Natural killer cell treated with Interleukin-12 subunit alpha and Interleukin-12 subunit beta and Interleukin-15 and Interleukin-18, amount 100 ng/mL, for 72 hours (primary cell): ENCODE data around the gene MBD3. TPM values are rescaled to one million over a fixed set of nuclear protein-coding genes. Genes with fewer than 3 reads are reported as not detected.

ENCODE experiments used
- ATAC-seq, 2 donors: fragments of 150-1000 bp; cut with Tn5 transposase in 1 of 2; sonication (Bioruptor Pico), chemical (Tn5 transposase) in 1 of 2; 2 replicates each; pipeline ENCODE4 v1.10.0; 2021
- DNase-seq: peaks from one replicate; pipeline ENCODE4 v3.0.0; 2022; ENCODE audit warnings: low spot score
- H3K27ac Mint-ChIP-seq, 2 donors: 1 replicate in 1 of 2; 2 replicates in 1 of 2; pipeline ENCODE4 v1.8.0; 2022; ENCODE audit warnings: mixed read lengths in 2 of 2, mild to moderate bottlenecking in 1 of 2, moderate library complexity in 1 of 2
- H3K27me3 Mint-ChIP-seq, 2 donors: 1 replicate in 1 of 2; 2 replicates in 1 of 2; pipeline ENCODE4 v1.8.0; 2022; ENCODE audit warnings: mixed read lengths in 2 of 2
- H3K36me3 Mint-ChIP-seq: one replicate; pipeline ENCODE4 v1.8.0; 2022; ENCODE audit warnings: mixed read lengths
- H3K4me1 Mint-ChIP-seq, 2 donors: 1 replicate in 1 of 2; 2 replicates in 1 of 2; pipeline ENCODE4 v1.8.0; 2022; ENCODE audit warnings: low read depth in 2 of 2, mixed read lengths in 2 of 2, mild to moderate bottlenecking in 1 of 2
- H3K4me3 Mint-ChIP-seq: one replicate; pipeline ENCODE4 v1.8.0; 2022; ENCODE audit warnings: mixed read lengths
- H3K9me3 Mint-ChIP-seq: 2 replicates; pipeline ENCODE4 v1.8.0; 2022; ENCODE audit warnings: mixed read lengths
- total RNA-seq, 2 donors: library from RNA; stranded (reverse); gene quantifications; one replicate each; pipeline ENCODE4 v1.2.3, GENCODE V29; 2022

The MBD3 gene
- total RNA-seq, 2 donors from 2014 or later, result 92.5 to 233 TPM

DNA sequence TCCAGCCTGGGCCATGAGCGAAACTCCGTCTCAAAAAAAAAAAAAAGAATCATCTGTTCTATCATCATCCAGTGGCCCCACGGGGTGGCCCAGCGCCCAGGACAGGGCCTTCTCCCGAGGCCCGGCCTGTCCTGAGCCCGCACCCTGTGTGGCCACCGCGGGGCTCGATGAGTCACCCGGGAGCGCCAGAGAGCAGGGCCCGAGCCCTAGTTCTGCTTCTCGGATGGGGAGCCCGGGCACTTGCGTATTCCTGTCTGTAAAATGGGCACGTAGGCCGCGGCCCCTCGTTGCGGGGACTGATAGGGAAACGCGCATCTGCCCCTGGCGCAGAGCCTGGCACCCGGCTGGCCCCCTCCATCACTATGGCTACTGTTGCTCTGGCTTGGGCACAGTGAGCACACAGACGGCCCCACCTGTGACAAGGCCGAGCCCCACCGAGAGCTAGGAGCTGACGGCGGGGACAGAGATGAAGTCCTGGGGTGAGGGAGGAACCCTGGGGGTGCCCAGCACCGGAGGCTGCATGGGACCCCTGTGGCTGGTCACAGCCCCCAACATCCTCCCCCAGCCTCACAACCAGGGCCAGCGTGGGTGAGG lies 33.8 kb upstream of the MBD3 start:
- no peak for ATAC-seq
- Mint-ChIP-seq H3K9me3 (no peaks in the 10 kb centered on the region), H3K36me3 (no peaks in the 10 kb centered on the region), H3K27ac (no peak overlapping the region), H3K4me1 (peaks cover 0 to 5% of the 10 kb centered on the region in 2 donors), H3K27me3 (no peaks in the 10 kb centered on the region), H3K4me3 (no peak overlapping the region)
- no peak for DNase-seq

DNA sequence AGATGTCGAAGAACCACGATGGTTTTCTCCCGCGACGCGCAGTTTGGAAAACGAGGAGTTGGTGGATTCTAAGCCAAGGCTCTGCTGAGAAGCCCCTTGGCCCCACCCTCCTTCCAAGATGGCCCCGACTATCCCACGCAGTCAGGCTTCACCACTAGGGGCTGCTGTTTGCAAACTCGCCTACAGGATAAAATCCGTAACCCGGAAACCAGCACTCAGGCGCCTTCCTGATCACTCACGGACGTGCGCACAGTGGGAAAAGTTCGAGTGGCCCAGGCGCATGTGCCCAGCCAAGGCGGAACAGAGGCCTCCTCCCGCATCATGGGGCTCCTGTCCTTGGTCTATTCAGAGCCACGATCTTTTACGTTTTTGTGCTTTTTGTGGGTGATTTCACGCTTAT lies 31.8 kb upstream of the MBD3 start:
- H3K4me3 Mint-ChIP-seq, result no peak overlapping the region
- peak; percentile 43 to 59 for ATAC-seq

DNA sequence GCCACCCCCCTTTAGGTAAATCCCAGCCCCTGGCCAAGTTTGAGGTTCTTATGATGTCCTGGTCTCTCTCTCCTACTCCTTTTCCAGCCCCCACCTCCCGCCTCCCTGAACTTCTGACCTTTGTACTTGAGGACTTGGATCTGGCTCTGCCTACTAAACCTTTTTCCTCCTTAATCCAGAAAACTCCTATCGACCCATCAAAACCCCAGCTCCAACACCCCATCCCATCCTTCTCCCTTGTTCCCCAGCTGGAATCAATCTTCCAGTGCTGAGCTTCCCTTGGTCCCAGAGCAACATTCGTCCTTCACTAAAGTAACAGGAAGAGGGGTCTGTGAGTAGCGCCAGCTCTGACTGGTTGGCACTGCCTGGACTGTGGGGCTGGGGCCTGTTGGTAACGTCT lies 29.9 kb upstream of the MBD3 start:
- Mint-ChIP-seq H3K4me3 (no peak overlapping the region), H3K36me3 (no peaks in the 10 kb centered on the region), H3K27me3 (no peaks in the 10 kb centered on the region), H3K9me3 (no peaks in the 10 kb centered on the region), H3K27ac (no peak overlapping the region), H3K4me1 (peaks cover 0 to 12% of the 10 kb centered on the region in 2 donors)
- ATAC-seq, result no peak
- no peak for DNase-seq

More for the DNA sequence above, 31.8 kb upstream of the MBD3 start:
- Mint-ChIP-seq H3K9me3 (no peaks in the 10 kb centered on the region), H3K36me3 (no peaks in the 10 kb centered on the region), H3K27me3 (no peaks in the 10 kb centered on the region), H3K4me1 (peaks cover 0 to 5% of the 10 kb centered on the region in 2 donors), H3K27ac (no peak overlapping the region)
- DNase-seq, result no peak

DNA sequence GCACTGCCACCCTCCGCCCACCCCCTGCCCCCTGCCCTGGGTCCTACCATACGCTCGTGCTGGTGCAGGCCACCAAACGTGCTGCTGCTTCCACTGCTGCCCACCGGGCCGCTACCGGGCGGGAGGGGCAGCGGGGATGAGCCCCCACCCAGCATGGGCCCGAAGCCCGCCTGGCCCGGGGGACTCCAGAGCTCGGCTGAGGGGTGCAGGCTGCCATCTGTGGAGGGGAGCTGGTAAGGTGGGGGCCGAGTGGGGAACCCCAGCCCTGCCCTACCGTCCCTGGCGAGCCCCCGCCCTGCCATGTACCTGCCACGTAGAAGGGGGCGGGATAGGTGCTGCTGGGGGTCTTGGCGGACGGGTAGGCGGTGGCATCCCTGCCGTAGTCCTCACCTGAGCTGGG lies 29.3 kb upstream of the MBD3 start:
- ATAC-seq, result no peak
- no peaks in the 10 kb centered on the region for H3K36me3 Mint-ChIP-seq
- no peaks in the 10 kb centered on the region for H3K9me3 Mint-ChIP-seq
- H3K4me1 Mint-ChIP-seq, result peaks cover 4 to 12% of the 10 kb centered on the region in 2 donors
- no peak overlapping the region for H3K27ac Mint-ChIP-seq
- no peaks in the 10 kb centered on the region for H3K27me3 Mint-ChIP-seq
- no peak for DNase-seq
- H3K4me3 Mint-ChIP-seq, result no peak overlapping the region

- DNase-seq (no peak), ATAC-seq (no peak)
- no peaks in the 10 kb centered on the region for H3K27me3 Mint-ChIP-seq
- no peak overlapping the region for H3K4me3 Mint-ChIP-seq
- H3K9me3 Mint-ChIP-seq, result no peaks in the 10 kb centered on the region
- H3K4me1 Mint-ChIP-seq, result peaks cover 8 to 15% of the 10 kb centered on the region in 2 donors
- no peak overlapping the region for H3K27ac Mint-ChIP-seq
- no peaks in the 10 kb centered on the region for H3K36me3 Mint-ChIP-seq
Measured at GRCh38 chr19:1621574-1621973, 28.9 kb upstream of the MBD3 start.

DNA sequence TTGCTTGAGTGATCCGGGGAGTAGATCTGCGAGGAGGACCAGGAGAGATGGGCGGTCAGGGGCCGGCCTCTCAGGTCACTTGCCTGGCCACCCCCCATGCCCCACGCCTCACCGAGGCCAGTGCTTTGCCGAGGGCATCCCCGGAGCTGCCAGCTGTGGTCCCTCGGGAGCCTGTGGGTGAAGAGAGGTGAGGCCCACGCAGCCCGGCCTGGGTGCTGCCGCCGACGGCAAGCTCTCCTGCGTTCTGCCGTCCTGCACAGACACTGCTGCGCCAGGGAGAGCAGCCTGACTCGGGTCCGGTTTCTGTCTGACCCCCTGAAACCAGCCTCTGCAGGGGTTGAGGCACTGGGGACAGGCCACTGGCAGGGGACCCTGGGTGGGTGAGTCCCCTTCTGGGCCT lies 28.4 kb upstream of the MBD3 start:
- DNase-seq (no peak), ATAC-seq (no peak)
- Mint-ChIP-seq H3K27ac (no peak overlapping the region), H3K4me1 (peaks cover 9 to 16% of the 10 kb centered on the region in 2 donors), H3K36me3 (no peaks in the 10 kb centered on the region), H3K9me3 (no peaks in the 10 kb centered on the region), H3K27me3 (no peaks in the 10 kb centered on the region), H3K4me3 (no peak overlapping the region)

DNA sequence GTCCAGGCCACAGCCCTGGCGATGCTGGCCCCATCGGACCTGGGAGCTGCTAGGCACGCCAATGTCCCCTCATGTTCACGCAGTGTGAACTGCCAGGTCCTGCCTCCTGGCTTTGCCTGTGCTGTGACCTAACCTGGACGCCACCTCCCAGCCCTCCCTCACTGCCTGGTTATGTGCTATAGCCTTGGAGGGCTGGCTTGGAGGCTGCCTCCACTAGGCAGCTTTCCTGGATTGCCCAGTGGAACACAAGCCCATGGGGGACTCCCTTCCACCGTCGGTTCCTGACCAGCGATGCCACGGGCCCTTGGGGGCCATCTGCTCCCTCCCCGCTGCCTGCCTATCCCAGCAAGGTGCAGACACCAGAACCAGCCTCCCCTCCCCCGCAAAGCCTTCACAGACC lies 27.8 kb upstream of the MBD3 start:
- ATAC-seq (no peak), DNase-seq (no peak)
- H3K4me3 Mint-ChIP-seq, result no peak overlapping the region
- no peaks in the 10 kb centered on the region for H3K9me3 Mint-ChIP-seq
- H3K4me1 Mint-ChIP-seq, result peaks cover 9 to 16% of the 10 kb centered on the region in 2 donors
- no peak overlapping the region for H3K27ac Mint-ChIP-seq
- H3K27me3 Mint-ChIP-seq, result no peaks in the 10 kb centered on the region
- no peaks in the 10 kb centered on the region for H3K36me3 Mint-ChIP-seq

- DNase-seq, result no peak
- Mint-ChIP-seq H3K27ac (no peak overlapping the region), H3K36me3 (no peaks in the 10 kb centered on the region), H3K4me3 (no peak overlapping the region), H3K9me3 (no peaks in the 10 kb centered on the region), H3K27me3 (no peaks in the 10 kb centered on the region), H3K4me1 (peaks cover 9 to 15% of the 10 kb centered on the region in 2 donors)
- ATAC-seq, result no peak
Measured at GRCh38 chr19:1619703-1620102, 27.0 kb upstream of the MBD3 start.

- DNase-seq (no peak), ATAC-seq (no peak)
- no peaks in the 10 kb centered on the region for H3K27me3 Mint-ChIP-seq
- H3K4me1 Mint-ChIP-seq, result peaks cover 9 to 14% of the 10 kb centered on the region in 2 donors
- H3K4me3 Mint-ChIP-seq, result no peak overlapping the region
- H3K9me3 Mint-ChIP-seq, result no peaks in the 10 kb centered on the region
- H3K36me3 Mint-ChIP-seq, result no peaks in the 10 kb centered on the region
- H3K27ac Mint-ChIP-seq, result no peak overlapping the region
Measured at GRCh38 chr19:1619094-1619439, 26.4 kb upstream of the MBD3 start.

GRCh38 chr19:1618157-1619093 lies 25.8 kb upstream of the MBD3 start:
- H3K4me3 Mint-ChIP-seq, result no peak overlapping the region
- ATAC-seq, result peak in 1 of 2 donors; percentile 47
- H3K36me3 Mint-ChIP-seq, result no peaks in the 10 kb centered on the region
- H3K27ac Mint-ChIP-seq, result no peak overlapping the region
- peaks cover 9 to 14% of the 10 kb centered on the region in 2 donors for H3K4me1 Mint-ChIP-seq
- no peak for DNase-seq
- no peaks in the 10 kb centered on the region for H3K27me3 Mint-ChIP-seq
- H3K9me3 Mint-ChIP-seq, result no peaks in the 10 kb centered on the region

GRCh38 chr19:1616875-1617274 lies 24.2 kb upstream of the MBD3 start:
- Mint-ChIP-seq H3K4me1 (peaks cover 9 to 11% of the 10 kb centered on the region in 2 donors), H3K27me3 (no peaks in the 10 kb centered on the region), H3K9me3 (no peaks in the 10 kb centered on the region), H3K27ac (no peak overlapping the region), H3K36me3 (no peaks in the 10 kb centered on the region), H3K4me3 (no peak overlapping the region)
- no peak for ATAC-seq
- DNase-seq, result no peak

DNA sequence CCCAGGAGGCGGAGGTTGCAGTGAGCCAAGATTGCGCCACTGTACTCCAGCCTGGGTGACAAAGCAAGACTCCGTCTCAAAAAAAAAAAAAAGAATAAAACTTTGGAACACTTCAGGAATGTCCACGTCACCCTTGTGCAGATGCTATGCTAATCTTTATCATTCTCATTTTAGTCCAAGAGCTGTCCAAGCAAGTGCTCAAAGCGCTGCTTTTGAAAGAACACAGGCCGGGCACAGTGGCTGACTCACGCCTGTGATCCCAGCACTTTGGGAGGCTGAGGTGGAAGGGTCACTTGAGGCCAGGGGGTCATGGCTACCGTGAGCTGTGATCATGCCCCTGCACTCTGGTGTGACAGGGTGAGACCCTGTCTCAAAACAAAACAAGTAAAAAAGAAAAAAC lies 23.7 kb upstream of the MBD3 start:
- H3K4me3 Mint-ChIP-seq, result no peak overlapping the region
- DNase-seq (no peak), ATAC-seq (no peak)
- no peaks in the 10 kb centered on the region for H3K9me3 Mint-ChIP-seq
- H3K36me3 Mint-ChIP-seq, result no peaks in the 10 kb centered on the region
- no peak overlapping the region for H3K27ac Mint-ChIP-seq
- peaks cover 9 to 11% of the 10 kb centered on the region in 2 donors for H3K4me1 Mint-ChIP-seq
- H3K27me3 Mint-ChIP-seq, result no peaks in the 10 kb centered on the region

DNA sequence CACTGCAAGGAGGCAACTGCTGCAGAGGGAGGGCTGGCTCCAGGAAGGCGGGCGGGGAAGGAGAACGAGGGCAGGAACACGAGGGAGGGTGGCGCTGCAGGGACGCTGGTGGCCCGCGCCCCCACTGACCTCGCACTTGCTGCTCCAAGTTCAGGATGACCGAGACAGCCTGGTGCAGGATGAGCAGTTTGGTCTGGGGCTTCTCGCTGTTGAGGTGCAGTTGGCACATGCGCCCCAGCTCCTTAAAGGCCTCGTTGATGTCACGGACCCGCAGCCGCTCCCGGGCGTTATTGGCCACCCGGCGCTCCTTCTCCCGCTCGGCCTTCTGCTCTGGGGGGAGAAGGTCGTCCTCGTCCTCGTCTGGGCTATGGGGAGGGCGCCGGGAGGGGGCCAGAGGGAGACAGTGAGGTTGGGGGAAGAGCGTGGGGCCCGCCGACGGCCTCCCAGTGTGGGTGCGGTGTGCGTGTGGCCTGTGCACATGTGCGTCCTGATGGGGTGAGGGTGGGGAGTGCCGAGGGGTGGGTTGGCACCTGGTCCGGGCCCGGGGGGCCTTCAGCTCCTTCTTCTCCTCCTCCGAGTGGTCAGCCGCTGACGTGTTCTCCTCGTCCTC lies 22.6 kb upstream of the MBD3 start:
- no peak overlapping the region for H3K4me3 Mint-ChIP-seq
- no peak for ATAC-seq

More for the DNA sequence above, 22.6 kb upstream of the MBD3 start:
- Mint-ChIP-seq H3K9me3 (no peaks in the 10 kb centered on the region), H3K27ac (no peak overlapping the region), H3K36me3 (no peaks in the 10 kb centered on the region), H3K27me3 (no peaks in the 10 kb centered on the region), H3K4me1 (peaks cover 9 to 11% of the 10 kb centered on the region in 2 donors)
- DNase-seq, result no peak
